Glutamatergic neuron (in vitro differentiated cells): Measurements from ENCODE around the gene NEK11. TPM values are rescaled to one million over a fixed set of nuclear protein-coding genes. Genes with fewer than 3 reads are reported as not detected.

ENCODE experiments used
- DNase-seq: peaks from one replicate; pipeline ENCODE4 v3.0.0; 2022
- H3K27ac Mint-ChIP-seq: one replicate; pipeline ENCODE4 v1.8.0; 2020; ENCODE audit warnings: mild to moderate bottlenecking, mixed read lengths, inconsistent platforms; ENCODE audit not compliant: unreplicated experiment
- H3K27me3 Mint-ChIP-seq: one replicate; pipeline ENCODE4 v1.8.0; 2020; ENCODE audit warnings: mild to moderate bottlenecking, moderate library complexity, mixed read lengths, inconsistent platforms; ENCODE audit not compliant: unreplicated experiment
- H3K36me3 Mint-ChIP-seq: one replicate; pipeline ENCODE4 v1.8.0; 2020; ENCODE audit warnings: mild to moderate bottlenecking, mixed read lengths, inconsistent platforms; ENCODE audit not compliant: unreplicated experiment
- H3K4me1 Mint-ChIP-seq: one replicate; pipeline ENCODE4 v1.8.0; 2020; ENCODE audit warnings: mild to moderate bottlenecking, low read depth, mixed read lengths, inconsistent platforms; ENCODE audit not compliant: unreplicated experiment
- H3K4me3 Mint-ChIP-seq: one replicate; pipeline ENCODE4 v1.8.0; 2020; ENCODE audit warnings: mild to moderate bottlenecking, mixed read lengths, inconsistent platforms; ENCODE audit not compliant: unreplicated experiment
- H3K9me3 Mint-ChIP-seq: one replicate; pipeline ENCODE4 v1.8.0; 2020; ENCODE audit warnings: mild to moderate bottlenecking, moderate library complexity, mixed read lengths, inconsistent platforms; ENCODE audit not compliant: unreplicated experiment
- CTCF ChIP-seq: fragments of 200-600 bp; sonication (generic); IDR thresholded peaks from one replicate; pipeline ENCODE4 v1.5.0; 2021; ENCODE audit not compliant: partially characterized antibody, unreplicated experiment
- total RNA-seq: library from RNA; stranded (reverse); fragmentation: NEBNext Ultra II Directional; extraction: Animal tissue kit (Norgen Biotek cat#: 25700); gene quantifications from one replicate; pipeline ENCODE4 v1.2.1, GENCODE V29; 2021; ENCODE audit not compliant: unreplicated experiment

The NEK11 gene
- total RNA-seq, 1 donor from 2014 or later, result 2.5 TPM

DNA sequence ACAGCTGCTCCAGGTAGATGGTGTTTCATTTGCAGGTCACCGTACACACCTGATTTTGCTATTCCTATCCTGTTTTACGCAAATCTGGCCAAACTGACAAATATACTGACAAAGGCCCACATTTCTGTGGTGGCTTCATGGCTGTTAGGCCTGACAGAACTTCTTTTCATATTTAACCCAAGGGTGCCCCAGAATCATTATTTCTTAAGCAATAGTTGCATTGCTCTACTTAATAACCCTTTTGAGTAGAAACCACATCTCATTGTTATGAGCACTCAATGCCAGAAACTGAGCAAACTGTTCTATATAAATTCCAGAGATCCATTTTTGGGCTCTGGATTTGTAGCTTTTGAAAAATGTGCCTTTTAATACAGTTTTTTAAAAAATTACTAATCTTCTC, 19.4 kb upstream of the NEK11 start:
- Mint-ChIP-seq H3K27me3 (peaks cover 2% of the 10 kb centered on the region), H3K4me3 (no peak overlapping the region), H3K27ac (no peak overlapping the region), H3K9me3 (no peaks in the 10 kb centered on the region), H3K36me3 (no peaks in the 10 kb centered on the region), H3K4me1 (no peaks in the 10 kb centered on the region)
- no peak for DNase-seq
- TF ChIP-seq CTCF, result no peak

GRCh38 chr3:131007782-131008181, 18.9 kb upstream of the NEK11 start:
- Mint-ChIP-seq H3K4me1 (no peaks in the 10 kb centered on the region), H3K9me3 (no peaks in the 10 kb centered on the region), H3K27me3 (peaks cover 2% of the 10 kb centered on the region), H3K4me3 (no peak overlapping the region), H3K27ac (no peak overlapping the region), H3K36me3 (no peaks in the 10 kb centered on the region)
- no peak for DNase-seq
- no peak for TF ChIP-seq CTCF

- no peaks in the 10 kb centered on the region for H3K4me1 Mint-ChIP-seq
- no peaks in the 10 kb centered on the region for H3K36me3 Mint-ChIP-seq
- H3K27me3 Mint-ChIP-seq, result peaks cover 2% of the 10 kb centered on the region
- no peak overlapping the region for H3K4me3 Mint-ChIP-seq
- no peaks in the 10 kb centered on the region for H3K9me3 Mint-ChIP-seq
- no peak for DNase-seq
- no peak for TF ChIP-seq CTCF
- no peak overlapping the region for H3K27ac Mint-ChIP-seq
Observed at GRCh38 chr3:131008326-131008725, 18.4 kb upstream of the NEK11 start.

DNA sequence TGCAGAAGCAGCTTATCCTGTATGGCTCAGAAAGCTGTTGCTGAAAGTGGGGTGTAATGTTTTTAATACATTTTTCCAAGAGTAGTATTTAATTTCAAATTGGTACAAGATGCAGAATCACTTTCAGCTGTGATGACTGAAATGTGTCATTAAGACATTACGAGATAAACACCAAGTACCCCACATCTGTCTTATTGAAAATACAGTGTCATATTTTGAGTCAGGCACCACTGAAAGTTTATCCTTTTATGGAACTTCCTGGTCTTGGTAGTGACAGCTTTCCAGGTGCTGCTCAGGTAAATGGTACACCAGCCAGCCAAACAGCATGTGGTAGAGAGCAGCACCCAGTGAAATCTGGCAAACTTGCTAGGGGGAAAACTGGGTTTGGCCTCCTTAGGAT, 17.0 kb upstream of the NEK11 start:
- no peak overlapping the region for H3K27ac Mint-ChIP-seq
- H3K4me1 Mint-ChIP-seq, result no peaks in the 10 kb centered on the region
- no peak for TF ChIP-seq CTCF
- no peak overlapping the region for H3K4me3 Mint-ChIP-seq
- no peaks in the 10 kb centered on the region for H3K9me3 Mint-ChIP-seq
- DNase-seq, result no peak
- peaks cover 2% of the 10 kb centered on the region for H3K27me3 Mint-ChIP-seq
- H3K36me3 Mint-ChIP-seq, result no peaks in the 10 kb centered on the region

DNA sequence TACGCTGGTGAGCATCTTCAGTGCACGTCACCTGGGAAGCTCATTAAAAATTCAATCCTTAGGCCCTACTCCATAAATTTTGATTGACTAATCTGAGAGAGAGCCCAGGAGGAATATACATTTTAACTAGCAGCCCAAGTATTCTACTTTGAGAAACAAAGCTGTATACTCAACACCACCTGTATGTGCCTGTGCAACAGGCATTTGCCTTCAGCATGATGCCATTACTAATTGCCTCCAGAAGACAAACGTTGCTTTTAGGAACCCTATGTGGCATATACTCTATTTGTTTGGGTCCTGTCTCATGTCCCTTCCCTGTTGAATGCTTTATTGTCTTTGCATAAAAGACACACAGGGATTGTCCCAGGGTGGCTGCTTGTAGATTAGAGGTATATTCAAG, 7.7 kb upstream of the NEK11 start:
- peaks cover 13% of the 10 kb centered on the region for H3K4me1 Mint-ChIP-seq
- H3K27ac Mint-ChIP-seq, result no peak overlapping the region
- no peaks in the 10 kb centered on the region for H3K9me3 Mint-ChIP-seq
- no peak for DNase-seq
- H3K4me3 Mint-ChIP-seq, result no peak overlapping the region
- TF ChIP-seq CTCF, result no peak
- H3K36me3 Mint-ChIP-seq, result no peaks in the 10 kb centered on the region
- no peaks in the 10 kb centered on the region for H3K27me3 Mint-ChIP-seq
